GM19468 (cell line): ENCODE data around the gene TBC1D5.
"Not testable (repeated sequence)": the region's sequence is repeated elsewhere in the genome, so short reads cannot be mapped to it uniquely, and the experiment has no call there.

ENCODE experiments used
- ATAC-seq: cut with Tn5 transposase; IDR thresholded peaks from one replicate; pipeline ENCODE4 v1.9.1; 2021; ENCODE audit warnings: mild to moderate bottlenecking, moderate library complexity, moderate number of reproducible peaks; ENCODE audit not compliant: unreplicated experiment; ENCODE audit errors: extremely low read depth

Gene TBC1D5

DNA sequence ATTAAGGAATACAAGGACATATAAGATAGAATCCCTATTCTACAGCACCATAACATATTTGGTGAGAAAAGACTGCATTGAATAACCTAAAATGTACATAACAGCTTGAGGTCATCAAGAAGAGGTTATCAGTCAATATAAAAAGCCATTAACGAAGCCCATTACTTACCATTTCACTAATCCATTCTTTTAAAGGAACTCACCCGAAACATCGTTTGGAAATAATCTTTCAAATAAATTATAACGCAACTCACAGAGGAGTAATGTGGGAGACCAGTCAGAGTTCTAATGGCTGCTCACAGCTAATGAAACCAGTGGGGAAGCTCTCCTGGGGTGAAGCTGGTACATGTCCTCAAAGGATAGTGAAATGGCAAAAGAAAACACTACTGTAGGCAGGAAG is 188.4 kb downstream of the TBC1D5 start:
- no peak for ATAC-seq

DNA sequence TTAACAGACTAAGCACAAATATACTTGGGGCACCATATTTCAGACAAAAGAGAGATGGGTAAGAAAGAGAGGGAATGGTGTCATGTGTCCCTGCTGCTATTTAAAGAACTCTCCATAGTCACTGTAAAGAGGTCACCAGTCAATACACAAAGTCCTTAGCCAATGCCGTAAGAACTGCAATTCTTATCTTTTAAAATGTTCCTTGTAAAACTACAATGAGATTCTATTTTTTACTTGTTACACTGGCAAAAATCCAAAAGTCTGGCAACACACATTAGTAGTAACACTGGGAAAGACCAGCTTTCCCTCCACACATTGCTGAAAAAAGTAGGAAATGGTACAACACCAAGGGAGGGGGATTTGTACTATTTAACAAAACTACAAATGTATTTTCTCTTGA is 189.4 kb downstream of the TBC1D5 start:
- no peak for ATAC-seq

DNA sequence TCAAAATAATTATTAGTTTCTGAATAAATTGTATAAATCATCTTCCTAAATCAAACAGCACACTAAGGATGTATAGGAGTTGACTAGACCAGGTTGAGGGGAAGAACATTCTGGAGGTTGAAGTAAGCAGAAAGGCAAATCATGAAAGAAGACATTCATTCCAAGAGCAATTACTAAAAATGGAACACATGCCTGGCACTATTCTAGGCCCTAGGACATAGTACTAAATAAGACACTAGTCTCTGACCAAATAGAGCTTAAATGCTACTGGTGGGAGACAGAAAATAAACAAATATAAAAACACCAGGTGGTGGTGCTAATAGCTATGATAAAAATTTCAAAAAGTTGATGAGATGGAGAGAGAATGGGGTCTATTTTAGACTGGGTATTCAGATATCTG is 190.1 kb downstream of the TBC1D5 start:
- ATAC-seq, result no peak

GRCh38 chr3:17551895-17552294 is 190.5 kb downstream of the TBC1D5 start:
- ATAC-seq, result no peak

GRCh38 chr3:17551333-17551732 is 191.1 kb downstream of the TBC1D5 start:
- ATAC-seq, result no peak

DNA sequence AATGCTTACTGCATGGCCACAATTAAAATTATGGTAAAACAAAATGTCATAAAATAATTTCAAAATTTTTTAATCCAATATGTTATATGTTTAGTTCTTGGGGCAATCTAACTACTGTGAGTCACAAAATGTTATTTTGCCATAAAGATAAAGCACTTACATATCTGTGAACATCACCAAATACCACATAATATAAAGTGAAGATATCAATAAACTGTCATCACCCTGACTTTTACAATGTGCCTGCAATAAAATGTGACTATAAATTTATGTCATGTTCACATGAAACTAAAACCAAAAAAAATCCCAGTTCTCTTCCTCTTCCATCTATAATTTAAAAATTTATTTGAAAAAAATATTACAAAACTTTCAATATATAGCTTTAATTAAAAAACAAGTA is 191.8 kb downstream of the TBC1D5 start:
- no peak for ATAC-seq

DNA sequence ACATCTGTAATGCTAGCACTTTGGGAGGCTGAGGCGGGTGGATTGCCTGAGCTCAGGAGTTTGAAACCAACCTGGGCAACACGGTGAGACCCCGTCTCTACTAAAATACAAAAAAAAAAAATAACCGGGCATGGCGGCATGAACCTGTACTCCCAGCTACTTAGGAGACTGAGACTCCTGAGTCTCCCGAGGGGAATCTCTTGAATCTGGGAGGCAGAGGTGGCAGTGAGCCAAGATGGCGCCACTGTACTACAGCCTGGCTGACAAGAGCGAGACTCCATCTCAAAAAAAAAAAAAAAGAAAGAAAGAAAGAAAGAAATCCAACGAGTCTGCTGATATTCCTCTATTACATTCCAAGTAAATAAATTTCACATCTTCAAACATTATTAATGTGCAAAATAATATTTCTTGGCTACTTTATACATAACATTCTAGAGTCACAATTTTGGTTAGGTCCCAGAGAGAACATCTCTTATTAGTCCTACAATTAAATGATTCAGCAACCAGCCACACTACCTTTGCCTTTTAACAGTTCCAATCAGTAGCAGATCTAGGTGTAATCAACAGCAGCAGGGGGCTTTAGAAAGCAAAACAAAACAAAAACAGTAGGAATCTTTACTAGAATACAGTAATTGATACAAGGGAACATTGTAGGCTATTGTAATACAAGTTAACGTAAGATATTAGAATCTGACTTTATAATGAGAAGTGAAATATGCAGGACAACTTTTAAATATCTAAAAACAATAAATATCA is 195.8 kb downstream of the TBC1D5 start:
- no peak for ATAC-seq

DNA sequence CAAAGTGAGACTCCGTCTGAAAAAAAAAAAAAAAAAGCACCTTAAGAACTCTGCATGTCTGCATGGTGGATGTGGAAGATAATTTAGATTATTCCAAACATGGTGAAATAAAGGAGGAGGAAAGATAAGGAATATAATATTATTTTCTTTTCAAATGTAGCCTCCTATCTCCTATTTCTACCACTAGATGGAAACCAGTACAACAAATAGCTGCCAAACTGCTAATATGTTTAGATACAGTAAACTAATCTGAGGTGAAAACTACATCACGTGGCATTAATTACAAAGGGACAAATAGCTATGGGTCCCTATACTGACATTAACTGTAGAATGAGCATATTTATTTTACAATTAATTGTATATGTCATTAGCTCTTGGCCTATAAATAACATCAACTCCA is 197.8 kb downstream of the TBC1D5 start:
- no peak for ATAC-seq

GRCh38 chr3:17542591-17542990 is 199.8 kb downstream of the TBC1D5 start:
- ATAC-seq, result no peak

DNA sequence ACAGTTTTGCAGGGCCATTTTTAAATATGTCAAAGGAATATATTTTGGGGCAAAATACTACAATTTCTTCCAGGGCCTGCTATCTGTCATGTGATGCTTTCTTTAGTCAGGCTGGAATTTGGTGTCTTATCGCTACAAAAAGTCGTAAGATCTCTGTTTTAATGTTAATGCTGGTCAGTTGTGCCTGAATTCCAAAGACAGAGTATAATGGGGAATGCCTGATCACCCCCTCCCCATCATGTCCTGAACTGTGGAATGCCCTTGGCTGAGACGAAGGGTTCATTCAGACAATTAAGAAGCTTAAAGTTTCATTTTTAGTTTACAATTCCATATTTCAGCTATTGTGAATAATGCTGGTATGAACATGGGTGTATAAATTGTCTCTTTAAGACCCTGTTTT is 203.0 kb downstream of the TBC1D5 start:
- ATAC-seq, result no peak

GRCh38 chr3:17535274-17535673 is 207.2 kb downstream of the TBC1D5 start:
- no peak for ATAC-seq

DNA sequence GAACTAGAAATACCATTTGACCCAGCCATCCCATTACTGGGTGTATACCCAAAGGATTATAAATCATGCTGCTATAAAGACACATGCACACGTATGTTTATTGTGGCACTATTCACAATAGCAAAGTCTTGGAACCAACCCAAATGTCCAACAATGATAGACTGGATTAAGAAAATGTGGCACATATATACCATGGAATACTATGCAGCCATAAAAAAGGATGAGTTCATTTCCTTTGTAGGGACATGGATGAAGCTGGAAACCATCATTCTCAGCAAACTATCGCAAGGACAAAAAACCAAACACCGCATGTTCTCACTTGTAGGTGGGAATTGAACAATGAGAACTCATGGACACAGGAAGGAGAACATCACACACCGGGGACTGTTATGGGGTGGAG is 210.0 kb downstream of the TBC1D5 start:
- not testable (repeated sequence) for ATAC-seq

DNA sequence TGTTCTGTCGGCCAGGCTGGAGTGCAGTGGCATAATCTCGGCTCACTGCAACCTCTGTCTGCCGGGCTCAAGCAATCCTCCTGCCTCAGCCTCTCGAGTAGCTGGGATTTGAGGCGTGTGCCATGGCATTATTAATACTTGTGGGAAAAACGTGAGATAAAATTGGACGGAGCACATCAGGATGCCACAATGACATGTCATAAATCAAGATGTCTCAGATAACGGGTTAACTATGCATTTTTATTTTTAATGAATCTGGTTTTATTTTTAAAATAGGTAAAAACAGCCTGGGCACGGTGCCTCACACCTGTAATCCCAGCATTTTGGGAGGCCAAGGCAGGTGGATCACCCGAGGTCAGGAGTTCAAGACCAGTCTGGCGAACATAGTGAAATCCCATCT is 212.8 kb downstream of the TBC1D5 start:
- ATAC-seq, result no peak

GRCh38 chr3:17518189-17519059 is 224.0 kb downstream of the TBC1D5 start:
- ATAC-seq, result no peak

- no peak for ATAC-seq
These were observed 226.8 kb downstream of the TBC1D5 start for GRCh38 chr3:17515445-17516234.

- no peak for ATAC-seq
These were observed 227.8 kb downstream of the TBC1D5 start for GRCh38 chr3:17514597-17514996.

DNA sequence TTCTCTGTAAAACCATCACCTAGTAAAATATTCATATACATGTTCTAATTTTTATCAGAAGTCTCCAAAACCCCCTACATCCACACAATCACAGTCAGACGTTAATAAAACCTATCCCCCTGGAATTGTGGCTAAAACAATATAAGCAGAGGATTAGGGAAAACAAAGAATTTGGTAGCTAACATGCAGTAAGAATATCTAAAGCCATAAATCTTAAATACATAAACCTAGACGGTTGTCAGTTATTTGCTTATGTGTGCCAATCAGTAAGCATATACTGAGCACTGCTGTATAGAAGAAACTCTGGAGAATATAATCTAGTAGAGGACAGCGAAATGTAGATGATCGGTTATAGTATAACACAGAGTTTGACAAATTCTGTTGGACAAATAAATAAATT is 232.2 kb downstream of the TBC1D5 start:
- no peak for ATAC-seq

- no peak for ATAC-seq
These were observed 234.2 kb downstream of the TBC1D5 start for GRCh38 chr3:17508180-17508752.

DNA sequence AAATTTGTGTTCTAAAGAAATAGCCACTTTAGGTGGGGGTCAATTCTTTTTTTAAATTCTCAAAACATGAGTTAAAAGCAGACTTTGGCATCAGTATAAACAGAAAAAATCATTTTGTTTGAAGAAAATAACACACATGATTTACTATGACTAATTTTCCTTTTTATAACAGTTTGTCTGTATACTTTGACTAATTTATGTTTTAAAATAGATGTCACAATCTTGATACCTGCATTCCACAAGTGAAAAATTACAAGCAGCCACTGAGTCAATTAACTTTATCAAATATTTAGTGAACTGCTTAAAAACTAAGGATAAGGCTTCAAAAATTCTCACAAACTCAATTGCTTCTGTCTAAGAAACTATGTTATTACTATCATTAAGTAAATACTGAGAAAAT is 235.0 kb downstream of the TBC1D5 start:
- no peak for ATAC-seq

- no peak for ATAC-seq
These were observed 236.6 kb downstream of the TBC1D5 start for GRCh38 chr3:17505856-17506255.
